Measurements from ENCODE around the gene SNIP1.

DNA sequence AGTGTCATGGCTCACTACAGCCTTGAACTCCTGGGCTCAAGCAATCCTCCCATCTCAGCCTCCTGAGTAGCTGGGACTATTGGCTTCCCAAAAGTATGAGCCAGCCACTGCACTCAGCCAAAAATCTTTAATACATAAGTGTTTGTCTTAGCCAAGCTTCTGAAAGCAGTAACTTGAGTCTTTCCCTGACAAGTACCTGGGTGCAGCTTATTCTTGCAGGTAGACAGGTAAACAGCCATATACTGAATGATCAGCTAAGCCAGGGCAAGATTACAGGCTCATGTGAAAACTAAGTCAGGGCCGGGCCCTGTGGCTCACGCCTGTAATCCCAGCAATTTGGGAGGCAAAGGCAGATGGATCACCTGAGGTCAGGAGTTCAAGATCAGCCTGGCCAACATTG, 47.4 kb downstream of the SNIP1 start:
- TF ChIP-seq CTCF (conservative IDR thresholded peaks at IDR 0.05; ENCODE audit: low read depth in 2 of 2) (no peak), POLR2AphosphoS5 (IDR thresholded peaks at IDR 0.05; ENCODE audit: low read depth) (no peak), REST (IDR thresholded peaks at IDR 0.05; ENCODE audit: unreplicated experiment) (no peak), EZH2 (IDR thresholded peaks at IDR 0.05; ENCODE audit: low read depth, unreplicated experiment) (no peak), CREB1 (CRISPR knock-in tag; IDR thresholded peaks at IDR 0.05; ENCODE audit: low read depth) (no peak), EZH2phosphoT487 (IDR thresholded peaks at IDR 0.05; ENCODE audit: unreplicated experiment) (no peak), ZNF114 (CRISPR knock-in tag; IDR thresholded peaks at IDR 0.05) (no peak), STAT1 (IDR thresholded peaks at IDR 0.05; ENCODE audit: unreplicated experiment) (no peak), JUNB (IDR thresholded peaks at IDR 0.05; ENCODE audit: unreplicated experiment) (no peak), NANOG (IDR thresholded peaks at IDR 0.05; ENCODE audit: borderline replicate concordance) (no peak)

Data from GM23338 (cell line).